IPS-15b (cell line): Measurements from ENCODE around the gene COL3A1.

ENCODE experiments used
- H3K27me3 ChIP-seq: one replicate; pipeline ENCODE4 v1.6.1; 2013; ENCODE audit warnings: low read length; ENCODE audit not compliant: control insufficient read depth, insufficient read depth
- H3K36me3 ChIP-seq: one replicate; pipeline ENCODE4 v1.6.1; 2013; ENCODE audit warnings: low read length; ENCODE audit not compliant: control insufficient read depth, insufficient read depth
- H3K4me1 ChIP-seq: one replicate; pipeline ENCODE4 v1.6.1; 2013; ENCODE audit warnings: mild to moderate bottlenecking, low read length; ENCODE audit not compliant: control insufficient read depth, insufficient read depth
- H3K4me3 ChIP-seq: one replicate; pipeline ENCODE4 v1.5.1; 2013; ENCODE audit warnings: low read depth, low read length
- H3K9ac ChIP-seq: one replicate; pipeline ENCODE4 v1.6.1; 2013; ENCODE audit warnings: low read depth, mild to moderate bottlenecking, low read length
- H3K9me3 ChIP-seq: one replicate; pipeline ENCODE4 v1.6.1; 2013; ENCODE audit warnings: mild to moderate bottlenecking, low read length; ENCODE audit not compliant: control insufficient read depth, insufficient read depth

The COL3A1 gene

GRCh38 chr2:189008555-189009262, 34.5 kb downstream of the COL3A1 start:
- Histone ChIP-seq H3K4me3 (no peak overlapping the region), H3K4me1 (no peaks in the 10 kb centered on the region), H3K36me3 (no peaks in the 10 kb centered on the region), H3K9ac (no peak overlapping the region), H3K9me3 (no peaks in the 10 kb centered on the region), H3K27me3 (no peaks in the 10 kb centered on the region)

DNA sequence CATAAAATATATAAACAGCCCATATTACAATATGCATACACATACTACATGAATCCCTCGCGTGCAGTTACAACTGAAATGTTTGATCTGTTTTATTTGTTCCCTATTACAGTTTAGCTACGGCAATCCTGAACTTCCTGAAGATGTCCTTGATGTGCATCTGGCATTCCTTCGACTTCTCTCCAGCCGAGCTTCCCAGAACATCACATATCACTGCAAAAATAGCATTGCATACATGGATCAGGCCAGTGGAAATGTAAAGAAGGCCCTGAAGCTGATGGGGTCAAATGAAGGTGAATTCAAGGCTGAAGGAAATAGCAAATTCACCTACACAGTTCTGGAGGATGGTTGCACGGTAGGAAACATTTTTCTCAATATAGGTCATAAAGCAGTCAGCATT, 36.4 kb downstream of the COL3A1 start:
- H3K4me1 ChIP-seq, result no peaks in the 10 kb centered on the region
- H3K9ac ChIP-seq, result no peak overlapping the region
- no peaks in the 10 kb centered on the region for H3K36me3 ChIP-seq
- H3K4me3 ChIP-seq, result no peak overlapping the region
- no peaks in the 10 kb centered on the region for H3K9me3 ChIP-seq
- no peaks in the 10 kb centered on the region for H3K27me3 ChIP-seq

DNA sequence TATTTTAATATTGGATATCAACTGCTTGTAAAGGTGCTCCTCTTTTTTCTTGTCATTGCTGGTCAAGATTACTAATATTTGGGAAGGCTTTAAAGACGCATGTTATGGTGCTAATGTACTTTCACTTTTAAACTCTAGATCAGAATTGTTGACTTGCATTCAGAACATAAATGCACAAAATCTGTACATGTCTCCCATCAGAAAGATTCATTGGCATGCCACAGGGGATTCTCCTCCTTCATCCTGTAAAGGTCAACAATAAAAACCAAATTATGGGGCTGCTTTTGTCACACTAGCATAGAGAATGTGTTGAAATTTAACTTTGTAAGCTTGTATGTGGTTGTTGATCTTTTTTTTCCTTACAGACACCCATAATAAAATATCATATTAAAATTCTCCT, 38.2 kb downstream of the COL3A1 start:
- Histone ChIP-seq H3K36me3 (no peaks in the 10 kb centered on the region), H3K27me3 (no peaks in the 10 kb centered on the region), H3K4me1 (no peaks in the 10 kb centered on the region), H3K4me3 (no peak overlapping the region), H3K9ac (no peak overlapping the region), H3K9me3 (no peaks in the 10 kb centered on the region)

- Histone ChIP-seq H3K9ac (no peak overlapping the region), H3K27me3 (no peaks in the 10 kb centered on the region), H3K9me3 (no peaks in the 10 kb centered on the region), H3K4me1 (no peaks in the 10 kb centered on the region), H3K4me3 (no peak overlapping the region), H3K36me3 (no peaks in the 10 kb centered on the region)
Observed at GRCh38 chr2:189013031-189013430, 38.9 kb downstream of the COL3A1 start.

- Histone ChIP-seq H3K36me3 (no peaks in the 10 kb centered on the region), H3K4me3 (no peak overlapping the region), H3K4me1 (no peaks in the 10 kb centered on the region), H3K9me3 (no peaks in the 10 kb centered on the region), H3K27me3 (no peaks in the 10 kb centered on the region), H3K9ac (no peak overlapping the region)
Observed at GRCh38 chr2:189013671-189014448, 39.7 kb downstream of the COL3A1 start.

GRCh38 chr2:189014449-189015138, 40.4 kb downstream of the COL3A1 start:
- H3K4me1 ChIP-seq, result no peaks in the 10 kb centered on the region
- H3K36me3 ChIP-seq, result no peaks in the 10 kb centered on the region
- H3K4me3 ChIP-seq, result no peak overlapping the region
- H3K9ac ChIP-seq, result no peak overlapping the region
- H3K27me3 ChIP-seq, result no peaks in the 10 kb centered on the region
- H3K9me3 ChIP-seq, result no peaks in the 10 kb centered on the region

DNA sequence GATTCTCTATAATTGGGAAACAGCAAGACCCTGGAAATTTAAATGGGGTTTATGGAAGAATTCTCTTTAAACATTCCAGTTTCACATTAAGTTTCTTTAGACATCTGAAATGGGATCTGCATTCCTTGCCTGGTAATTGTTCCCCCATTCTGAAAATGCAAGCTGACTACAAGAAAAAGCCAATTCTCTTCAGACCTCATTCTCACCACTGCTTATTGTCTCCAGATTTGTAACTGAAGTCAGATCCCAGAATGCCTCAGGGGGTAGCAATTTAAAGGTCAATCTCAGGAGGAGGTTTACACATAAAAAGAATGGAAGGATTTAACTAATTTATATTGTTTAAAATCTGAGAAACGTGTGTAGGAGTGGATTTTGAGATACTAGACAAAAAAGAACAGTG, 41.2 kb downstream of the COL3A1 start:
- Histone ChIP-seq H3K27me3 (no peaks in the 10 kb centered on the region), H3K4me3 (no peak overlapping the region), H3K9me3 (no peaks in the 10 kb centered on the region), H3K9ac (no peak overlapping the region), H3K4me1 (no peaks in the 10 kb centered on the region), H3K36me3 (no peaks in the 10 kb centered on the region)

DNA sequence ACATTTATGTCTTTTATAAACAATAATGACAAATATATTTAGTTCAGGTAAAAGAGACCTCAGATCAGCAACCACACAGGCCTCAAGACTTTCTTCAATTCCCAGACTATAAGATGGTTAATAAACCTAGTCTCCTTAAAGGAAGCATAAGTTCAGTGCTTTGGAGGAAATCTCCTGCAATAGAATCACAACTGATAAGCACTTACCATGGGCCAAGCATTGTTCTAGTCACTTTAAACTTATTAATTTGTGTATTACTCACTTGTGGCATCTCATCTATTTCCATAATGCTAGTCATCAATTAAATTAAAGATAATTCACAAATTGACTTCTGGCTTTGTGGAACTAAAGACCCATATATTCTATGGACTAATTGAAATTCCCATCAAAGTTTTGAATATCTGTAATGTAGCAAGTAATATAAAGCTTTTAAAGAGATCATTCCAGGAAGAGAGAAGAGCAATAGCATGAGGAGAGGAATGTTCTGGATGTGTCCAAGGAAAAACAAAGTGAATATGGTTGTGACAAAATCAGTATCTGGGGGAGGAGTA, 42.2 kb downstream of the COL3A1 start:
- no peaks in the 10 kb centered on the region for H3K27me3 ChIP-seq
- H3K4me3 ChIP-seq, result no peak overlapping the region
- H3K9ac ChIP-seq, result no peak overlapping the region
- H3K9me3 ChIP-seq, result no peaks in the 10 kb centered on the region
- H3K4me1 ChIP-seq, result no peaks in the 10 kb centered on the region
- H3K36me3 ChIP-seq, result no peaks in the 10 kb centered on the region

GRCh38 chr2:189018631-189019030, 44.5 kb downstream of the COL3A1 start:
- Histone ChIP-seq H3K4me1 (no peaks in the 10 kb centered on the region), H3K27me3 (no peaks in the 10 kb centered on the region), H3K9ac (no peak overlapping the region), H3K9me3 (no peaks in the 10 kb centered on the region), H3K36me3 (no peaks in the 10 kb centered on the region), H3K4me3 (no peak overlapping the region)

DNA sequence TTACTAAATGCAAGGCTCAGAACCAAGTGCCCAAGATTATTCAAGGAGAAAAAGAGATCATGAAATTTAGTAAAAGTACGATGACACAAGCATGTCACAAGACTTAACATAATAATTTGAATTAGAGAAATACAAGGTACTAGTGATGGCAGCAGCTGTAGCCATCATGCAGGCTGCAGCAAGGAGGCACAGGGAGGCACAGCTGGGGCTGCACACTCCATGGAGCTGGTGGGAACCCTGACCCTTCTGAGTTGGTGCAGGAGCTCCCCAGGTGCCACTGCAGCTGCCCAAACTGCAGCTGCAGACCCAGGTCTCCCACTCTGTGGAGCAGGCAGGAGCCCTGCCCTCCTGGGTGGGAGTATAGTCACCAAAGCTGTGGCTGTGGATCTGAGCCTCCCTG, 46.0 kb downstream of the COL3A1 start:
- Histone ChIP-seq H3K36me3 (no peaks in the 10 kb centered on the region), H3K27me3 (no peaks in the 10 kb centered on the region), H3K4me1 (no peaks in the 10 kb centered on the region), H3K9me3 (no peaks in the 10 kb centered on the region), H3K4me3 (no peak overlapping the region), H3K9ac (no peak overlapping the region)

DNA sequence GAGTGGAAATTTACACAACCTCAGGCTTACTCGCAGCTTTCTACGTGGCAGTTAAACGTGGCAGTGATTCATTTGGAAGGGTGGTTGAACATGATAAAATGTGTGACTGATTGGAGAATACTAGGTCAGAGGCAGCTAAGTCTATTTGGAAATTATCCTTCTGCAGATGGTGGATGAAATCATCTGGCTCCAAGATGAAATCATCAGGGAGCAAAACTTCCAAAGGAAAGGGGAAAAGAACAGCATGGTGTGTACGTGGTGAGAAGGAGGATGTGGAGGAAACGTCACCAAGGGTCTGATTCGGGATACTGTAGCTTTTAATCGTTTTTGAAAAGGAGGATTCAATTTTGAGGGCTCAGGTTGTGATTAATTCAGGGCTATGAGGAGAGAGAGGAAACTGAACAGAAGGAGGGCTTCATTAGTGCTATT, 47.9 kb downstream of the COL3A1 start:
- H3K9ac ChIP-seq, result no peak overlapping the region
- no peak overlapping the region for H3K4me3 ChIP-seq
- H3K27me3 ChIP-seq, result no peaks in the 10 kb centered on the region
- no peaks in the 10 kb centered on the region for H3K9me3 ChIP-seq
- no peaks in the 10 kb centered on the region for H3K36me3 ChIP-seq
- no peaks in the 10 kb centered on the region for H3K4me1 ChIP-seq
